ENCODE measurements around the gene ERCC5.

DNA sequence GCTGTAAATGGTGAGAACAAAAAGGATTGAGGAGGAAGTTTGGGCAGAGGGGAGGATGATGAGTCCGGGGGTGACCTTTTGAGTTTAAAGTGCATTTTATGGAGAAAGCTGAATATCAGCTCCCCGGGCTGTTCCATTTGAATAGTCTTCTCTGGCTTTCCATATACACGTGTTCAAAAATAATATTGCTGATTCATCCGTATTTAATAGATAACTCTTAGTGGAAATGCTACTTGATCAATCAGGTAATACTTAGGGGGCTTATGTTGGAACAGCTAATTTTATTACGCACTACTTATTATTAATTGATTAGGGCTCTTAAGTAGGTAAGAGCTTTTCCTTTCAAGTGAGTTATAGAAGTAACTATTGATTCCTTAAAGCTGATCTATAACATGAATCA is 76.4 kb downstream of the ERCC5 start:
- TF ChIP-seq, protein P1, sequence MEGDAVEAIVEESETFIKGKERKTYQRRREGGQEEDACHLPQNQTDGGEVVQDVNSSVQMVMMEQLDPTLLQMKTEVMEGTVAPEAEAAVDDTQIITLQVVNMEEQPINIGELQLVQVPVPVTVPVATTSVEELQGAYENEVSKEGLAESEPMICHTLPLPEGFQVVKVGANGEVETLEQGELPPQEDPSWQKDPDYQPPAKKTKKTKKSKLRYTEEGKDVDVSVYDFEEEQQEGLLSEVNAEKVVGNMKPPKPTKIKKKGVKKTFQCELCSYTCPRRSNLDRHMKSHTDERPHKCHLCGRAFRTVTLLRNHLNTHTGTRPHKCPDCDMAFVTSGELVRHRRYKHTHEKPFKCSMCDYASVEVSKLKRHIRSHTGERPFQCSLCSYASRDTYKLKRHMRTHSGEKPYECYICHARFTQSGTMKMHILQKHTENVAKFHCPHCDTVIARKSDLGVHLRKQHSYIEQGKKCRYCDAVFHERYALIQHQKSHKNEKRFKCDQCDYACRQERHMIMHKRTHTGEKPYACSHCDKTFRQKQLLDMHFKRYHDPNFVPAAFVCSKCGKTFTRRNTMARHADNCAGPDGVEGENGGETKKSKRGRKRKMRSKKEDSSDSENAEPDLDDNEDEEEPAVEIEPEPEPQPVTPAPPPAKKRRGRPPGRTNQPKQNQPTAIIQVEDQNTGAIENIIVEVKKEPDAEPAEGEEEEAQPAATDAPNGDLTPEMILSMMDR (IDR thresholded peaks at IDR 0.05): no peak
- TF ChIP-seq POLR2A (IDR thresholded peaks at IDR 0.05): no peak
